K562 (cell line): ENCODE data around the gene EVPL. TPM values are rescaled to one million over a fixed set of nuclear protein-coding genes. Genes with fewer than 3 reads are reported as not detected.

Source experiments
- BCL6 ChIP-seq: fragments of 250-450 bp; sonication (Bioruptor Pico); IDR thresholded peaks from 2 replicates; pipeline ENCODE4 v1.4.0; 2020
- BCOR ChIP-seq: fragments of 450-650 bp; IDR thresholded peaks from 2 replicates; pipeline ENCODE4 v1.6.1; 2016
- EWSR1 ChIP-seq: fragments of 450-650 bp; IDR thresholded peaks from 2 replicates; pipeline ENCODE4 v1.6.1; 2018; ENCODE audit warnings: borderline replicate concordance, mild to moderate bottlenecking, low read depth, moderate library complexity; ENCODE audit not compliant: partially characterized antibody
- GATA2 ChIP-seq: sonication (generic); formaldehyde crosslinking; IDR thresholded peaks from 2 replicates; pipeline ENCODE4 v1.4.0; 2020; ENCODE audit warnings: mild to moderate bottlenecking, missing genetic modification reagents
- HDAC6 ChIP-seq: IDR thresholded peaks from 2 replicates; pipeline ENCODE4 v1.6.1; 2012; ENCODE audit warnings: low read depth, mild to moderate bottlenecking, control low read depth, inconsistent platforms, low read length, moderate library complexity
- HIVEP1 ChIP-seq: fragments of 250-450 bp; sonication (Bioruptor Pico); IDR thresholded peaks from 2 replicates; pipeline ENCODE4 v1.4.0; 2020; ENCODE audit warnings: mild to moderate bottlenecking
- HMG20B ChIP-seq: fragments of 250-450 bp; sonication (Bioruptor Pico); IDR thresholded peaks from 2 replicates; pipeline ENCODE4 v1.5.0; 2021; ENCODE audit warnings: mild to moderate bottlenecking
- JUN ChIP-seq, 2 experiments: sonication (generic) in 1 of 2; formaldehyde crosslinking in 1 of 2; IDR thresholded peaks; 2 replicates each; pipeline versions ENCODE4 v1.6.1 to v1.8.0; 2012 to 2022; ENCODE audit warnings: borderline replicate concordance in 2 of 2, mild to moderate bottlenecking in 2 of 2, improper control_type of control experiment in 1 of 2, low read depth in 1 of 2, low read length in 1 of 2, missing genetic modification reagents in 1 of 2
- MBD2 ChIP-seq: sonication (generic); IDR thresholded peaks from 2 replicates; pipeline ENCODE4 v1.6.1; 2016; ENCODE audit warnings: low read depth, borderline replicate concordance
- MECOM ChIP-seq: fragments of 250-450 bp; sonication (Bioruptor Pico); IDR thresholded peaks from 2 replicates; pipeline ENCODE4 v1.8.0; 2022; ENCODE audit warnings: inconsistent platforms
- NFXL1 ChIP-seq: fragments of 450-650 bp; formaldehyde crosslinking; IDR thresholded peaks from 2 replicates; pipeline ENCODE4 v1.4.0; 2021; ENCODE audit warnings: mild to moderate bottlenecking
- NR2C2 ChIP-seq, 2 experiments: fragments of 200-800 bp in 1 of 2; sonication (Bioruptor generic) in 1 of 2; sonication (generic) in 1 of 2; formaldehyde crosslinking in 1 of 2; IDR thresholded peaks; 2 replicates each; pipeline versions ENCODE4 v1.6.1 to v1.8.0; 2016 to 2022; ENCODE audit warnings: mild to moderate bottlenecking in 1 of 2, missing compliant biosample characterization in 1 of 2, missing genetic modification characterization in 1 of 2, missing genetic modification reagents in 1 of 2
- SAFB2 ChIP-seq: fragments of 200-400 bp; formaldehyde crosslinking; IDR thresholded peaks from 2 replicates; pipeline ENCODE4 v1.6.1; 2018; ENCODE audit warnings: borderline replicate concordance, low read length, low read depth, moderate library complexity; ENCODE audit not compliant: severe bottlenecking
- U2AF1 ChIP-seq: fragments of 200-400 bp; formaldehyde crosslinking; optimal IDR thresholded peaks from 2 replicates; pipeline ENCODE3; 2017; ENCODE audit warnings: mild to moderate bottlenecking, low read depth, low read length, moderate library complexity
- ZBED1 ChIP-seq: IDR thresholded peaks from 2 replicates; pipeline ENCODE4 v1.6.1; 2014
- ZFP1 ChIP-seq: fragments of 450-650 bp; formaldehyde crosslinking; IDR thresholded peaks from 2 replicates; pipeline ENCODE4 v1.4.0; 2020; ENCODE audit warnings: mild to moderate bottlenecking, mixed read lengths
- ZNF174 ChIP-seq: fragments of 250-450 bp; sonication (Bioruptor Pico); IDR thresholded peaks from 2 replicates; pipeline ENCODE4 v1.4.0; 2020; ENCODE audit warnings: mild to moderate bottlenecking
- ZNF347 ChIP-seq: fragments of 450-650 bp; formaldehyde crosslinking; IDR thresholded peaks from 2 replicates; pipeline ENCODE4 v1.4.0; 2020; ENCODE audit warnings: low read depth, mild to moderate bottlenecking, moderate library complexity
- polyA plus RNA-seq, 8 experiments: library from polyadenylated mRNA; depleted of rRNA in 4 of 8; stranded (reverse) in 5 of 8; unstranded in 3 of 8; fragments of >200 nt; fragmentation: Nextera tagmentation in 2 of 8; fragmentation: Illumina TruSeq in 1 of 8; extraction: Ambion mirVana in 2 of 8; extraction: Trizol in 1 of 8; gene quantifications; 2 replicates each; pipeline versions ENCODE4 v1.2.1 to v1.2.3, GENCODE V29; 2011 to 2014; ENCODE audit warnings: inconsistent platforms in 1 of 8, missing spikeins in 1 of 8
- total RNA-seq, 7 experiments: library from RNA; depleted of rRNA in 6 of 7; stranded (reverse); fragments of >200 nt in 6 of 7; fragmentation: Illumina TruSeq in 2 of 7; extraction: Trizol in 2 of 7; gene quantifications; 2 replicates each; pipeline versions ENCODE4 v1.2.1 to v1.2.3, GENCODE V29; 2011 to 2021; ENCODE audit warnings: low replicate concordance in 1 of 7
- TF ChIP-seq, protein P1 (sequence below): sonication (generic); formaldehyde crosslinking; IDR thresholded peaks from 2 replicates; pipeline ENCODE4 v1.8.1; 2023; ENCODE audit warnings: mild to moderate bottlenecking, missing genetic modification reagents
- TF ChIP-seq, protein P2 (sequence below), 2 experiments: fragments of 450-650 bp in 1 of 2; sonication (generic) in 1 of 2; formaldehyde crosslinking; conservative IDR thresholded peaks; 2 replicates each; pipeline versions ENCODE4 v1.4.0 to v1.8.1; 2020 to 2022; ENCODE audit warnings: mild to moderate bottlenecking in 1 of 2, missing genetic modification reagents in 1 of 2
- TF ChIP-seq, protein P3 (sequence below): IDR thresholded peaks from 2 replicates; pipeline ENCODE4 v1.6.1; 2016; ENCODE audit warnings: missing genetic modification characterization, missing compliant biosample characterization
- TF ChIP-seq, protein P4 (sequence below): sonication (generic); formaldehyde crosslinking; IDR thresholded peaks from 2 replicates; pipeline ENCODE4 v1.9.0; 2022; ENCODE audit warnings: mild to moderate bottlenecking, missing genetic modification reagents

The EVPL gene
- total and polyA plus RNA-seq, 9 of the 15 experiments (the other 6 are each of a cell fraction or from before 2014, with no cell fraction given), result 0.08 to 0.18 (median 0.16) TPM; not detected in 5

DNA sequence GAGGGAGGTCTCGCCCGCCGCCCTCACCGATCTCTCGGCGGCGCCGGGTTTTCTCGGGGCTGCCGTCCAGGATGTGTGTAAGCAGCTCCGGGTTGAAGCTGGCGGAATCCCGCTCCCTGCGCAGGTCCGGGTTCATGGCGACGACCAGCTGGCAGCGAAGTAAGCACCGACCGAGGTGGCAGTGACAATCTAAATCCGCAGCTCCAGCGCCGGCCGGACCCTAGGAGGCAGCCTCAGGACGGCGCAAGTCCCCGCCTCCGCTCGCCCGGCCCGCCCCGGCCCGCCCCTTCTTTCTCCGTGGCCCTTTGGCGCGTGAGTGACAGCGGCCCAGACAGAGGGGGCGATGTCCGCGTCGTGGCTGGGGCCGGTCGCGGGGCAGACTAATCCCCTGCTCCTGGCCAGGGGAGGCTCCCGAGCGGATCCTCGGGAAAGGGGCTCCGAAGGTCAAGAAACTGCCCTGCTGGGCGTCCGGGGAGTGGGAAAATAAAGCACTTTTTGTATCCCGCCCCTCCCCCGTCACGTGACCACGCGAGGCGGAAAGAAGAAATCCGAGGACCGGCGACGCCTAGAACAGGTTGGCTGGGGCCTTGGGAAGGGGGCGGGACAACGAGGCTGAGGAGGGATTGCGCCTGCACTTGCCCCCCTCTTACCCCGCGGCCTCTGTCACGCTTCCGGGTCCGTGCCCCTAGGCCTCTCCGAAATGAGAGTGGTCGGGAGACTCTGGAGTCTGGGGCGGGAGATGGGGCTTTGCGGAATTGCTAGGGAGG is 48.0 kb downstream of the EVPL start, which contains the start of the genes ACOX1 and TEN1 (continued):
- TF ChIP-seq, protein P1, sequence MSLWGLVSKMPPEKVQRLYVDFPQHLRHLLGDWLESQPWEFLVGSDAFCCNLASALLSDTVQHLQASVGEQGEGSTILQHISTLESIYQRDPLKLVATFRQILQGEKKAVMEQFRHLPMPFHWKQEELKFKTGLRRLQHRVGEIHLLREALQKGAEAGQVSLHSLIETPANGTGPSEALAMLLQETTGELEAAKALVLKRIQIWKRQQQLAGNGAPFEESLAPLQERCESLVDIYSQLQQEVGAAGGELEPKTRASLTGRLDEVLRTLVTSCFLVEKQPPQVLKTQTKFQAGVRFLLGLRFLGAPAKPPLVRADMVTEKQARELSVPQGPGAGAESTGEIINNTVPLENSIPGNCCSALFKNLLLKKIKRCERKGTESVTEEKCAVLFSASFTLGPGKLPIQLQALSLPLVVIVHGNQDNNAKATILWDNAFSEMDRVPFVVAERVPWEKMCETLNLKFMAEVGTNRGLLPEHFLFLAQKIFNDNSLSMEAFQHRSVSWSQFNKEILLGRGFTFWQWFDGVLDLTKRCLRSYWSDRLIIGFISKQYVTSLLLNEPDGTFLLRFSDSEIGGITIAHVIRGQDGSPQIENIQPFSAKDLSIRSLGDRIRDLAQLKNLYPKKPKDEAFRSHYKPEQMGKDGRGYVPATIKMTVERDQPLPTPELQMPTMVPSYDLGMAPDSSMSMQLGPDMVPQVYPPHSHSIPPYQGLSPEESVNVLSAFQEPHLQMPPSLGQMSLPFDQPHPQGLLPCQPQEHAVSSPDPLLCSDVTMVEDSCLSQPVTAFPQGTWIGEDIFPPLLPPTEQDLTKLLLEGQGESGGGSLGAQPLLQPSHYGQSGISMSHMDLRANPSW, result no peak
- TF ChIP-seq GATA2 (CRISPR knock-in tag) (no peak), ZBED1 (no peak), MECOM (CRISPR knock-in tag) (no peak), ZNF174 (no peak), MBD2 (no peak; the same call in 1 of the 2 replicates), HDAC6 (no peak), HIVEP1 (no peak), BCL6 (CRISPR knock-in tag) (peak; percentile 45; the same call in 1 of the 2 replicates), HMG20B (CRISPR knock-in tag) (no peak), ZNF347 (CRISPR knock-in tag) (peak; percentile 54; the same call in 1 of the 2 replicates), ZFP1 (0 out of 2 replicates have a peak, but pooled peaks have one; percentile 38), NFXL1 (CRISPR knock-in tag) (no peak), U2AF1 (no peak), SAFB2 (no peak), JUN (IDR thresholded peaks at IDR 0.05; ENCODE audit: borderline replicate concordance, low read depth, low read length) (no peak), JUN (CRISPR knock-in tag; IDR thresholded peaks at IDR 0.05; ENCODE audit: borderline replicate concordance) (no peak), EWSR1 (no peak), NR2C2 (CRISPR knock-in tag; IDR thresholded peaks at IDR 0.05) (0 out of 2 replicates have a peak, but pooled peaks have one; percentile 42), NR2C2 (tag; IDR thresholded peaks at IDR 0.05) (peak; percentile 82), BCOR (no peak)
- TF ChIP-seq, protein P2, sequence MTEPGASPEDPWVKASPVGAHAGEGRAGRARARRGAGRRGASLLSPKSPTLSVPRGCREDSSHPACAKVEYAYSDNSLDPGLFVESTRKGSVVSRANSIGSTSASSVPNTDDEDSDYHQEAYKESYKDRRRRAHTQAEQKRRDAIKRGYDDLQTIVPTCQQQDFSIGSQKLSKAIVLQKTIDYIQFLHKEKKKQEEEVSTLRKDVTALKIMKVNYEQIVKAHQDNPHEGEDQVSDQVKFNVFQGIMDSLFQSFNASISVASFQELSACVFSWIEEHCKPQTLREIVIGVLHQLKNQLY (CRISPR knock-in tag; conservative IDR thresholded peaks at IDR 0.05), result 0 out of 4 replicates have a peak, but pooled peaks of 1 of the 2 experiments have one; percentile 7
- TF ChIP-seq, protein P3, sequence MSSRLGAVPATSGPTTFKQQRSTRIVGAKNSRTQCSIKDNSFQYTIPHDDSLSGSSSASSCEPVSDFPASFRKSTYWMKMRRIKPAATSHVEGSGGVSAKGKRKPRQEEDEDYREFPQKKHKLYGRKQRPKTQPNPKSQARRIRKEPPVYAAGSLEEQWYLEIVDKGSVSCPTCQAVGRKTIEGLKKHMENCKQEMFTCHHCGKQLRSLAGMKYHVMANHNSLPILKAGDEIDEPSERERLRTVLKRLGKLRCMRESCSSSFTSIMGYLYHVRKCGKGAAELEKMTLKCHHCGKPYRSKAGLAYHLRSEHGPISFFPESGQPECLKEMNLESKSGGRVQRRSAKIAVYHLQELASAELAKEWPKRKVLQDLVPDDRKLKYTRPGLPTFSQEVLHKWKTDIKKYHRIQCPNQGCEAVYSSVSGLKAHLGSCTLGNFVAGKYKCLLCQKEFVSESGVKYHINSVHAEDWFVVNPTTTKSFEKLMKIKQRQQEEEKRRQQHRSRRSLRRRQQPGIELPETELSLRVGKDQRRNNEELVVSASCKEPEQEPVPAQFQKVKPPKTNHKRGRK (tag), result no peak
- TF ChIP-seq, protein P4, sequence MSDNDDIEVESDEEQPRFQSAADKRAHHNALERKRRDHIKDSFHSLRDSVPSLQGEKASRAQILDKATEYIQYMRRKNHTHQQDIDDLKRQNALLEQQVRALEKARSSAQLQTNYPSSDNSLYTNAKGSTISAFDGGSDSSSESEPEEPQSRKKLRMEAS (CRISPR knock-in tag), result 0 out of 2 replicates have a peak, but pooled peaks have one; percentile 46
